ENCODE results near the gene USP47. TPM values are rescaled to one million over a fixed set of nuclear protein-coding genes. Genes with fewer than 3 reads are reported as not detected.

Gene USP47
- total RNA-seq, 4 donors from 2014 or later: 61.0 to 83.3 (median 72.8) TPM

GRCh38 chr11:11988099-11988651, 146.4 kb downstream of the USP47 start:
- DNase-seq (ENCODE audit: low spot score): no peak

GRCh38 chr11:11988681-11989261, 147.0 kb downstream of the USP47 start:
- DNase-seq (ENCODE audit: low spot score) (no peak), ATAC-seq (ENCODE audit: low FRiP score) (no peak)
- TF ChIP-seq CTCF (IDR thresholded peaks at IDR 0.05): no peak

More at GRCh38 chr11:11988099-11988651, 146.4 kb downstream of the USP47 start:
- ATAC-seq (ENCODE audit: low FRiP score): no peak
- no peak for TF ChIP-seq CTCF (IDR thresholded peaks at IDR 0.05)

GRCh38 chr11:11989774-11990744, 148.3 kb downstream of the USP47 start:
- DNase-seq (ENCODE audit: low spot score) (no peak), ATAC-seq (ENCODE audit: low FRiP score) (peak; percentile 47)
- TF ChIP-seq CTCF (IDR thresholded peaks at IDR 0.05): no peak

DNA sequence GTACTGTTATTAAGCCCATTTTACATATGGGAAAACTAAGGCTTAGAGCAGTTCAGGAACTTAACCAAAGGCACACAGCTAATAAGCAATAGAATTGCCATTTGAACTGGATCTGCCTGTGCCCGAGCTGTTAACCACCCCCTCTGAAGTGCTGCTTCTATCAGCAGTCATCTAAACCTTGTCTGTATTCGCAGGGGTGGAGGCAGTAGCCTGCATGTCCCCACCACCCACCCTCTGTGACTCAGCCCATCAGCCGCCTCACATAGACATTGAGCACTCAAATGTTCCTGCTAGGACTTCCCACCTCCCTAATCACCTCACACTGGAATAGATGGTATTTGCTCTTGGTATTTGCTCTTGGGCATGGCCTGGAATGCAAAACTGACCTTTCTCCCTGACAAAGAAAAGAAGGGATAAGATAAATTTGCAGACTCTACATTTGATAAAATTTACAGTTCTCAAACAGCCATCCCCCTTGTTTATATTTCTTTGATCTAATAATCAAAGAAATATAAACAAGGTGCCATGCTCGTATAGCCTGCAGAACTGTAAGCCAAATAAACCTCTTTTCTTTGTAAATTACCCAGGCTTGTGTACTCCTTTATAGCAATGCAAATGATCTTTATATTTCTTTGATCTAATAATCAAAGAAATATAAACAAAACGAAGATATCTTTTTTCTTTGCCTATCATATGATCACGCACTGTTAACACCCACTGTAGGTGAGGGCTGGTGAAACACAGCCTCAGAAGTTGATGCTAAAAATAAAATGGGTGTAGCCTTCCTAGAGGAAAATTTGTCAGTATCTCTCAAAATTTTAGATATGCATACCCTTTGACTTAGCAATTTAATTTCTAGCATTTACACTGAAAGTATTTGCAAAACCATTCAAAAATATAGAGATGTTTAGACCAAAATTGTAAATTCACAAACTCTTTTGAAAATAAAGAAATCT, 150.8 kb downstream of the USP47 start:
- no peak for TF ChIP-seq CTCF (IDR thresholded peaks at IDR 0.05)
- no peak for DNase-seq (ENCODE audit: low spot score)
- no peak for ATAC-seq (ENCODE audit: low FRiP score)

- no peak for ATAC-seq (ENCODE audit: low FRiP score)
- no peak for TF ChIP-seq CTCF (IDR thresholded peaks at IDR 0.05)
- DNase-seq (ENCODE audit: low spot score): no peak
Observed at GRCh38 chr11:11993839-11994238, 152.1 kb downstream of the USP47 start.

- DNase-seq (ENCODE audit: low spot score): no peak
- TF ChIP-seq CTCF (IDR thresholded peaks at IDR 0.05): no peak
- ATAC-seq (ENCODE audit: low FRiP score): no peak
Observed at GRCh38 chr11:11995601-11996000, 153.8 kb downstream of the USP47 start.

Data from omental fat pad (tissue), 4 donors.